Activated T-helper 1 cell treated with anti-CD3 and anti-CD28 coated beads, Interleukin-12 subunit alpha, Interleukin-12 subunit beta, Interleukin-2, Interleukin-4 antibody, amounts not matched to agents 30 ng/mL and 10 ng/mL and 1 ng/mL, durations not matched to agents 14 hours and 24 hours and 36 hours (primary cell): ENCODE measurements around the gene CACNA1E. TPM values are rescaled to one million over a fixed set of nuclear protein-coding genes. Genes with fewer than 3 reads are reported as not detected.
A peak's percentile ranks its signal among the peaks of the same experiment; 100 is the strongest.

ENCODE experiments used
- DNase-seq: peaks from one replicate; pipeline ENCODE4 v3.0.0; 2021; ENCODE audit warnings: low spot score
- H3K27ac Mint-ChIP-seq: one replicate; pipeline ENCODE4 v1.8.0; 2021; ENCODE audit warnings: mild to moderate bottlenecking, mixed read lengths
- H3K27me3 Mint-ChIP-seq: one replicate; pipeline ENCODE4 v1.8.0; 2022; ENCODE audit warnings: mild to moderate bottlenecking, moderate library complexity, mixed read lengths; ENCODE audit not compliant: insufficient read depth
- H3K36me3 Mint-ChIP-seq: one replicate; pipeline ENCODE4 v1.8.0; 2021; ENCODE audit warnings: low read depth, mixed read lengths
- H3K4me1 Mint-ChIP-seq: one replicate; pipeline ENCODE4 v1.8.0; 2021; ENCODE audit warnings: low read depth, mixed read lengths
- H3K4me3 Mint-ChIP-seq: one replicate; pipeline ENCODE4 v1.8.0; 2021; ENCODE audit warnings: mild to moderate bottlenecking, moderate library complexity, mixed read lengths
- H3K9me3 Mint-ChIP-seq: one replicate; pipeline ENCODE4 v1.8.0; 2021; ENCODE audit warnings: mixed read lengths
- intact Hi-C: fragments of 100-400 bp; cut with micrococcal nuclease; formaldehyde crosslinking; loops from one replicate; pipeline ENCODE4 v1.15.1; 2024
- total RNA-seq: library from RNA; stranded (reverse); gene quantifications from 2 replicates; pipeline ENCODE4 v1.2.3, GENCODE V29; 2022

Gene CACNA1E
- total RNA-seq = not detected in 2 replicates

GRCh38 chr1:181483285-181484195 lies at the start of gene CACNA1E:
TSS of gene CACNA1E (plus strand) at chr1:181483517. CDS start at chr1:181483745, 228 bp downstream.
- intact Hi-C loops = no loop called here
- Mint-ChIP-seq H3K4me3 (peak within 1 kb of the TSS; percentile 69), H3K27me3 (peaks cover 74% of the 10 kb centered on the region), H3K36me3 (no peaks in the 10 kb centered on the region), H3K9me3 (no peaks in the 10 kb centered on the region), H3K4me1 (peaks cover 11% of the 10 kb centered on the region), H3K27ac (no peak within 1 kb of the TSS)
- no peak for DNase-seq

GRCh38 chr1:181433931-181434330 lies 49.4 kb upstream of the CACNA1E start:
- intact Hi-C loops = no loop called here
- no peak overlapping the region for H3K4me3 Mint-ChIP-seq
- peaks cover 24% of the 10 kb centered on the region for H3K27me3 Mint-ChIP-seq
- H3K36me3 Mint-ChIP-seq = no peaks in the 10 kb centered on the region
- DNase-seq = no peak
- H3K27ac Mint-ChIP-seq = no peak overlapping the region
- no peaks in the 10 kb centered on the region for H3K4me1 Mint-ChIP-seq
- H3K9me3 Mint-ChIP-seq = no peaks in the 10 kb centered on the region

DNA sequence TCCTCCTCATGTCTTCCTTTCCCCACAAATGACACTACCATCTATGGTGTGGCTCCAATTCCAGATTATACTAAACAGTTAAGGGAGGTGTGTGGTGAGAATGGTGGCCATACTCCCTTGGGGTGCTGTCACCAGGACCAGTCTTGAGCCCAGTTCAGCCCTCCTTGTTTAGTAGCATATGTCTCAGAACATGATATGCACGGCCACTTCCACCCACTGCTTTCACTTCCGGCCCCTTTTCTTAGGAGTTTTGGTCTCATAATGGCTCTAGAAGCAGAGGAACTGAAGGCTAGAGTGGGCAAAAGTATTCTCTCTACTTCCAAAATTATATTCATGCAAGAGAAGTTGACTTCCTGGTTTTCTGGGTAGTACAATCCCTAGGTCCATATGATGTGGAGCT lies 45.3 kb upstream of the CACNA1E start:
- intact Hi-C loops = no loop called here
- DNase-seq = no peak
- H3K36me3 Mint-ChIP-seq = no peaks in the 10 kb centered on the region
- H3K4me1 Mint-ChIP-seq = no peaks in the 10 kb centered on the region
- H3K27ac Mint-ChIP-seq = no peak overlapping the region
- peaks cover 30% of the 10 kb centered on the region for H3K27me3 Mint-ChIP-seq
- no peak overlapping the region for H3K4me3 Mint-ChIP-seq
- no peaks in the 10 kb centered on the region for H3K9me3 Mint-ChIP-seq

DNA sequence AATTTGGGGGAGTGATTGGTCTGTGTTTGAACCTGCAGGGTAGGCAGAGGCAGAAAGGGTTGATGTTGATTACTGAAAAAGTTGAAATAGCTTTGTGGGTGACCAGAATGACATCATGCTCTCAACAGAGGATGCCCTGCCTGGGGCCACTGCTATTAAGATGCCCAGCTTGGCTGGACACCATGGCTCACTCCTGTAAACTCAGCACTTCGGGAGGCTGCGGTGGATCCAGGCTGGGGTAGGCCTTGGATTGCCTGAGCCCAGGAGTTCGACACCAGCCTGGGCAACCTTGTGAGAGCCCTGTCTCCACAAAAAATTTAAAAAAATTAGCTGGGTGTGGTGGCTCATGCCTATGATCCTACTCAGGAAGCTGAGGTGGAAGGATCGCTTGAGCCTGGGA lies 42.8 kb upstream of the CACNA1E start:
- no peak for DNase-seq
- no peak overlapping the region for H3K4me3 Mint-ChIP-seq
- intact Hi-C loops = no loop called here
- H3K27me3 Mint-ChIP-seq = peaks cover 28% of the 10 kb centered on the region
- H3K9me3 Mint-ChIP-seq = no peaks in the 10 kb centered on the region
- no peaks in the 10 kb centered on the region for H3K36me3 Mint-ChIP-seq
- H3K4me1 Mint-ChIP-seq = no peaks in the 10 kb centered on the region
- no peak overlapping the region for H3K27ac Mint-ChIP-seq

- intact Hi-C loops = no loop called here
- H3K36me3 Mint-ChIP-seq = no peaks in the 10 kb centered on the region
Measured at GRCh38 chr1:181442181-181442525, 41.2 kb upstream of the CACNA1E start.

GRCh38 chr1:181443231-181443853 lies 40.0 kb upstream of the CACNA1E start:
- Mint-ChIP-seq H3K27me3 (peaks cover 10% of the 10 kb centered on the region), H3K36me3 (no peaks in the 10 kb centered on the region), H3K4me3 (no peak overlapping the region), H3K4me1 (no peaks in the 10 kb centered on the region), H3K27ac (no peak overlapping the region), H3K9me3 (no peaks in the 10 kb centered on the region)
- intact Hi-C loops = no loop called here
- no peak for DNase-seq

More at GRCh38 chr1:181442181-181442525, 41.2 kb upstream of the CACNA1E start:
- no peaks in the 10 kb centered on the region for H3K9me3 Mint-ChIP-seq
- H3K27ac Mint-ChIP-seq = no peak overlapping the region
- DNase-seq = no peak
- no peak overlapping the region for H3K4me3 Mint-ChIP-seq
- peaks cover 16% of the 10 kb centered on the region for H3K27me3 Mint-ChIP-seq
- no peaks in the 10 kb centered on the region for H3K4me1 Mint-ChIP-seq

DNA sequence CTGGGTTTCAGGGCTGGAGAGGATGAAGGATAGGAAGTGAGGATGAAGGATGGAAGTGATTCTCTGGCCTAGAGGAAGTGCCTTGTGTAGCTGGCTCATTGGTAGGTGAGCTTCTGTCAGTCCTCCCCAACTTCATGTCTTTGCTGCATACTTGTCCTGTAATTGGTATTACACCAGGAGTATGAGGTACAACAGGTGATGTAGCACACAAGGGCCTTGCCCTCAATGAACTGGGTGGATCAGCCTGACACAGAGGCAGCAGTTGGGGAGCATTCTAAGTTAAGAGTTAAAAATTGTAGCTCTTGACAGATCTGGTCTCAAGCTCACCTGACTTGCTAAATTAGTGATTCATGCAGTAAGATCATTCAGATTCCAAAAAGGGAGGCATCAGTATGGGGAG lies 37.9 kb upstream of the CACNA1E start:
- intact Hi-C loops = no loop called here
- no peaks in the 10 kb centered on the region for H3K9me3 Mint-ChIP-seq
- H3K27ac Mint-ChIP-seq = no peak overlapping the region
- DNase-seq = no peak
- no peaks in the 10 kb centered on the region for H3K36me3 Mint-ChIP-seq
- peaks cover 6% of the 10 kb centered on the region for H3K27me3 Mint-ChIP-seq
- H3K4me1 Mint-ChIP-seq = no peaks in the 10 kb centered on the region
- no peak overlapping the region for H3K4me3 Mint-ChIP-seq

DNA sequence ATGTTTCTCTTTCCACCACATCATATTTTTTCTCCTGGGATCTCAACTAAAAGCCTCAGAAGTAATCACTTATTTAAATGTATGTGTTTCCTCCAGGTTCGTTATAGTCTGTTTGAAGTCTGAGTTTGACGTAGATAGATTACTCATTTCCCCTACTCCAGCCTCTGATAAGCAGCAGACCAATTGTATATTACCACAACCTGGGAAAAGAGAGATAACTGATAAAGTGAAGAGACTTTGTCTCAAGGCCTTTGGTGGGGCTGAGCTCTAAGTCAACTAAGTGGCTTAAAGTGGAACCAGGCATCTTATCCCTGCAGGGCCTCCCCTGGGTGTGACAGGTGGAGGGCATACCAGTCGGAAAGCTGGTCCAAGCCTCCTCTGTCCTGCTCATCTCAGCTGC lies 34.9 kb upstream of the CACNA1E start:
- H3K4me1 Mint-ChIP-seq = no peaks in the 10 kb centered on the region
- intact Hi-C loops = no loop called here
- no peak for DNase-seq
- no peaks in the 10 kb centered on the region for H3K36me3 Mint-ChIP-seq
- H3K27me3 Mint-ChIP-seq = peaks cover 7% of the 10 kb centered on the region
- H3K9me3 Mint-ChIP-seq = no peaks in the 10 kb centered on the region
- H3K27ac Mint-ChIP-seq = no peak overlapping the region
- H3K4me3 Mint-ChIP-seq = no peak overlapping the region

- Mint-ChIP-seq H3K9me3 (peaks cover 4% of the 10 kb centered on the region), H3K27ac (no peak overlapping the region), H3K36me3 (no peaks in the 10 kb centered on the region), H3K27me3 (peaks cover 11% of the 10 kb centered on the region), H3K4me1 (no peaks in the 10 kb centered on the region), H3K4me3 (no peak overlapping the region)
- intact Hi-C loops = no loop called here
- no peak for DNase-seq
Measured at GRCh38 chr1:181451661-181452230, 31.6 kb upstream of the CACNA1E start.

- no peak overlapping the region for H3K4me3 Mint-ChIP-seq
- H3K27ac Mint-ChIP-seq = no peak overlapping the region
- peaks cover 11% of the 10 kb centered on the region for H3K27me3 Mint-ChIP-seq
- no peaks in the 10 kb centered on the region for H3K36me3 Mint-ChIP-seq
- H3K9me3 Mint-ChIP-seq = peaks cover 4% of the 10 kb centered on the region
- no peak for DNase-seq
- intact Hi-C loops = no loop called here
- H3K4me1 Mint-ChIP-seq = no peaks in the 10 kb centered on the region
Measured at GRCh38 chr1:181452746-181453145, 30.6 kb upstream of the CACNA1E start.

- H3K36me3 Mint-ChIP-seq = no peaks in the 10 kb centered on the region
- no peak overlapping the region for H3K27ac Mint-ChIP-seq
- no peak for DNase-seq
- H3K9me3 Mint-ChIP-seq = peaks cover 4% of the 10 kb centered on the region
- H3K4me3 Mint-ChIP-seq = no peak overlapping the region
- intact Hi-C loops = no loop called here
- peaks cover 11% of the 10 kb centered on the region for H3K27me3 Mint-ChIP-seq
- H3K4me1 Mint-ChIP-seq = no peaks in the 10 kb centered on the region
Measured at GRCh38 chr1:181453541-181454201, 29.6 kb upstream of the CACNA1E start.

GRCh38 chr1:181456551-181456950 lies 26.8 kb upstream of the CACNA1E start:
- Mint-ChIP-seq H3K36me3 (no peaks in the 10 kb centered on the region), H3K9me3 (peaks cover 4% of the 10 kb centered on the region), H3K27ac (no peak overlapping the region), H3K4me1 (no peaks in the 10 kb centered on the region), H3K4me3 (no peak overlapping the region), H3K27me3 (peaks cover 12% of the 10 kb centered on the region)
- no peak for DNase-seq
- intact Hi-C loops = no loop called here

DNA sequence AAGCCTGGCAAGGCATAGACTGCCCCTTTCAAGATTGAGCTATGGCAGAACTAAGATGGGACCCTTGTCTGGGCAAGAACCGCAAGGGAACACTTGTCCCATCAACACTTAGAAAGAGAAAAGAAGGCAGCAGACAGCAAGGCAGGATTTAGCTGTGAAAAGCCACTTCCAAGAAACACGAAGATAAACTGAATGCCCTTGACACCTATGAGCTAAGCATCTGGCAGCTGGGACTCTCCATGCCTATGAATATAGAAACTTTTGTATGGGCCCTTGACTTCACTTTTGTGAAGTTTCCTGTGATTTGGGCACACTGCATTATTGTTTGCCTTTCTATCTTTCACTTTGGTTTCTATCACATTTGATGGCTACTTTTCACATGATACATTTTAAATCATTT lies 24.9 kb upstream of the CACNA1E start:
- Mint-ChIP-seq H3K36me3 (no peaks in the 10 kb centered on the region), H3K27ac (no peak overlapping the region), H3K27me3 (peaks cover 15% of the 10 kb centered on the region), H3K4me1 (no peaks in the 10 kb centered on the region), H3K9me3 (peaks cover 4% of the 10 kb centered on the region), H3K4me3 (no peak overlapping the region)
- no peak for DNase-seq
- intact Hi-C loops = no loop called here
